HG02610 (cell line): ENCODE measurements around the gene PUS3.

Source experiments
- ATAC-seq: cut with Tn5 transposase; IDR thresholded peaks from one replicate; pipeline ENCODE4 v1.9.1; 2021; ENCODE audit warnings: mild to moderate bottlenecking, moderate library complexity; ENCODE audit not compliant: unreplicated experiment

PUS3 gene

DNA sequence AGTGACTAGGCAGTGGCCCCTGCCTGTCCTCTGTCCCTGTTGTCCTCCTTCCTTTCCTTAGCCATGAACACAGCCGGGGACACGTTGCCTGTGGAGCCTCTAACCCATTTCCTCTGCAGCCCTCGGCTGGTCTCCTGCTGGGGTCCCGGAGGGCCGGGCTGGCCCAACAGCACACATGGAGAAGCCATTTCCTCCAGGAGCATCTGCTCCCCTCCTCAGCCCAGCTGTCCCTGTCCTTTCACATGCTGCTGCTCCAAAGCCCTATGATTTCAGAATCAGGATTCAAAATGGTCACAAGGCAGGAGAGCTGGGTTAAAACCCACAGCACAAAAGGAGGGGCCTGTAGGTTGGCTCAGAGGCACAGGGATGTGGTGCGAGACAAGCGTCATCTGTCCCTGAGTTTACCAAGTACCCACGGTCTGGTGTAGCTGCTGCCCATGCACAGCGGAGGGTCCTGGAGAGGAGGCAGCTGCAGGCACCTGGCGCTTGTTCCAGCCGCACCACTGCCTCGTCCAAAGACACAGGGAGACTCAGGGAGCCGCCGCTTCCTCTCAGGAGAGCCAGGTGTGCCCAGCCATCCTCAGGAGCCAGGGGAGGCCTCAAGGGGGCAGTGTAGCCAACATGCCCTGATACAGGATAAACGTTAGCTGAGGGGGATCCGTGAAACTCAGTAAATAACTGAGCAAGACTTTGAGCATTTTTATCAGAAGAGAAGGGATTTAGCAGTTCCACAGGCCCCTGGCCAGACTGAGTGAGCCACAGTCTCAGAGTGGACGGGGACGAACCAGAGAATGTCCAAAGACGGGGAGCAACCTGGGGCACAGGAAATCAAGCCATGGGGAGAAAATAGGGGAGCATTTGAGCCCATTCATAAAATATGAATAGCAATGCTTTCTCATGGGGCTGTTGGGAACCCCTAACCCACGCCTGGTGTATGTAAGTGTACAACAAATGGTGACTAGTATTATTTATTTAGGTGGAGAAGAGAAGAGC, 38.9 kb upstream of the PUS3 start:
- ATAC-seq: no peak

DNA sequence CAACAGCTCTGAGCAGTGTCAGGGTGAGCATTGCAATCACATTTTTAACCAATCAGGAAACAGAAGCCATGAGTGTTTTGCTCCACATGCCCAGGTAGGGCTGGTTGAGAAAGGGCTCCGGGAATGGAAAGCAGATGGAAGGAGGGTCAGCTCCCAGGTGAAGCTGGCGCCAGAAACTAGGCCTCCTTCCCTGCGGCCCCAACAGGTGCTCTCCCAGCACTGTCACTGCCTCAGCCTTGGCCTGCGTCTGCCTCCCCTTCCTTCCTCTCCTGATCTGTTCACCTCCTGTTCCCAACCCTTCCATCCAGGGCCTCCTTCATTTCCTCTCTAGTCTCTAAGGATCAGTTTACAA, 38.2 kb upstream of the PUS3 start:
- no peak for ATAC-seq

DNA sequence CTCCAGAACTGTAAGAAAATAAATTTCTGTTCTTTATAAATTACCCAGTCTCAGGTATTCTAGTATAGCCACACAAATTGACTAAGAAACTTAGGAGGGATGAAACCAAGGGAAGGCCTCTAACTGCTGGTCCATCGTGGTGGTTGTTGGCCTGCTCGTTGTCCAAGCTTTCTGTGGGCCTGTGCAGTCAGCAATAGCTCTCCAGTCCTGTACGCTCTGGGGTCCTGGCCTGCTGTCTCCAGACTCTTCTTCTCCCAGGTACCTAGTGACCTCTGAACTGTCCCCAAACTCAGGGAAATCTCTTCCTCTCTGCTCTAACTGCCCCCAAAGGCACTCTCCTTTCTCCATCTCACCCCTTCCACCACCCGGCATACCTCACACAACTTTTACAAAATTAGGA, 37.1 kb upstream of the PUS3 start:
- no peak for ATAC-seq

GRCh38 chr11:125939081-125939521, 36.1 kb upstream of the PUS3 start:
- no peak for ATAC-seq

GRCh38 chr11:125938418-125938817, 35.4 kb upstream of the PUS3 start:
- ATAC-seq: no peak

DNA sequence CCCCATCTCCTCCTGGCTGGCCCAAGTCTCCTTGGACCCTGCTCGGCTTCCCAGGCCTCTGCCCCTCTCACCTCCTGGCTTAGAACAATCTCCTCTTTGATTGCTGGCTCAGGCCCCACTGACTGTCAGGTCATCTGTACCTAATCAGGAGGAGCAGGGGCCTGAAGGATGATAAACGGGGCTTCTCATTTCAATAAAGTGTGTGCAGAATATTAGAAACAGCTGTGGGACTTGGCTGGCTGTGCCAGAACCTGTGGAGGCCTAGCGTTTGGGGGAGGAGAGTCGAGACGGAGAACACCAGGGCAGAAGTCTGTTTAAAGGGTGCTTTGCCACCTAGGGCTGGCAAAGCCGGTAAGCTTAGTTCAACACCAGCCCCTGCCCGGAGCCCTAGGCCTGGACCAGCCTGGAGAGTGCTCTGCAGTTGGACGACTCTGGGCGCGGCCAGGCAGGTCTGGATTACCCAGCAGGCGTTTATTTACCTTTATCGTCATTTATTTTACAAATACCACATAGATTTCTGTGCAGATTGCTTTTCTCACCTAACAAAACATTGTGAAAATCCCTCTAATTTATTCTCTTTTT, 32.7 kb upstream of the PUS3 start:
- ATAC-seq: no peak

DNA sequence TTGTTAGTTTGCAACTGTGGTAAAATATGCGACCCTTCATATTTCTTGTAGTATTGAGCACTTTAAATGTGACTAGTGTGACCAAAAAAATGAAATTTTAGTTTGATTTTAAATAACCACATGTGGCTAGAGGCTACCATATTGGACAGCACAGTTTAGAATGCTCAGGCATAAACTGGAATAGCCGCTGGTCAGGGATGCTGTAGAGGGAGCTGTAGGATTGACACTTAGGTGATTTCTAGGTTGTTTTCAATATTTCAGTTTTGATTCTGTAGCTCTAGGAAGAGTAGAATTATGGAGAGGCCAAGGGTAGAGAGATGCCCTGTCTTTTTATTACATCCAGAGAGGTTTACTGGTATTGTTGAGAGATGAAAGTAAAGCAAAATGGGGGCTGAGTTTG, 32.0 kb upstream of the PUS3 start:
- ATAC-seq: no peak

GRCh38 chr11:125934473-125934872, 31.5 kb upstream of the PUS3 start:
- ATAC-seq: no peak

DNA sequence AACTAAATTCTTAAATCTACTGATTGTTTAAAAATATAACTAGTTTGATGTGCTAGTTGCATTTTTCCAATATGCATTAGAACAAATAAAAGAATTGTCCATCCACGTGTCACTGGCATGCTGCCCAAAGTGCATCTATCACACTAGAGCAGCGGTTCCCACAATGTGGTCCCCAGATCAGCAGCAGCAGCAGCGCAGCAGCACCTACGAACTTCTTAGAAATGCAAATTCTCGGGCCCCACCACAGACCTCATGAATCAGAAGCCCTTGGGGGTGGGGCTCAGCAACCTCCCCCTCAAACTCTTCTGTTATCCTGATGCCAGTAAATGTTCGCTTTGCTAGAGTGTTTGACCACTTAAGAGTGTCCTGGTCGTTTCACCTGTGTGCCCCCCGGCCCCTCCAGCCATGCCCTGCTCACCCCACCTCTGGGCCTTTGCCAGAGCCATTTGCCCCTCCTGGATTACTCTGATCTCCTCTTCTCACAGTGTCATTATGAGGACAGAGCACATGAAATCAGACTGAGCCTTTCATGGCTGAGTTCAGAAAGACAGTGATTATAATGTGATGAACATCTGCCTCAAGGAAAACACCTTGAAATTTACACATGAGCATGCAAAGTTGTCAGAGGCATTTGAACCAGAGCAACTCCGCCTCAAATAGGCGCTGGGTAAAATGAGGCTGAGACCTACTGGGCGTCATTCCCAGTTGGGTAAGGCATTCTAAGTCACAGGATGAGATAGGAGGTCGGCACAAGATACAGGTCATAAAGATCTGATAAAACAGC, 30.2 kb upstream of the PUS3 start:
- ATAC-seq: no peak

DNA sequence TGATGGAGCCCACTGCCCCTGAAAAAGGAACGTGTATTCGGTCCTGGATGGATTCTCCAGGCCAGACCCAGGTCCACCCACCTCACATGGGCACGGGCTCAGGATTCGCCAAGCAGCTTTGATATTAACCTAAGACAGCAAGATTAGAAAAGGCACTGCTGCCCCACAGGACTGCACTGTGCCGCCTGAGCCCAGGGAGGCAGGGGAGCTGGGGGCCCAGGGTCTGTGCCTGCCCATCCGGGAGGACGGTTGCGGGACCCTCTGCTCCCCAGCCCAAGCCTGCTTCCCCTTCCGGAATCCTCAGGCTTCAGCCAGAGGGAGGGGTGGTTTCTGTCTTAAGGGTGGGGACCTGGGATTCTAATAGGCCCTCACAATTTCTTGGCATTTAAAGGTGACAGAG, 29.3 kb upstream of the PUS3 start:
- no peak for ATAC-seq

DNA sequence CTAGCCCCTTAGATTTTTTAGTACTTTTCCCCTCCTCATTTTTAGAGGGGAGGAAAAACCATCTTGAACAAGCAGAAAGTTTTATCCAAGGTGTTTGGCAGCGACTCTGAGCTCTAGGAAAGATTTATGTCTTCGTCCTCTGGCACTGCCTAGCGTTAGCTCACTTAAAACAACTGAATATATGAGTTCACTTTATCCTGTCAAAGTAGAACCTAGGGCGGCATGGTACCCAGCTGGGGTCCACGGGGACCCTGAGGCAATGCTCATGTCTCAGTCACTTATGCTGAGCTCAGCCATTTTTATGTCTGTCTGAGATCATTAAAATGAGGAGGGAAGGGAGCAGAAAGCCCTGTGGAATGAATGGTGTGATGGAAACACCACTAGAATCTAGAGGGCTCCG, 28.7 kb upstream of the PUS3 start:
- ATAC-seq: no peak

DNA sequence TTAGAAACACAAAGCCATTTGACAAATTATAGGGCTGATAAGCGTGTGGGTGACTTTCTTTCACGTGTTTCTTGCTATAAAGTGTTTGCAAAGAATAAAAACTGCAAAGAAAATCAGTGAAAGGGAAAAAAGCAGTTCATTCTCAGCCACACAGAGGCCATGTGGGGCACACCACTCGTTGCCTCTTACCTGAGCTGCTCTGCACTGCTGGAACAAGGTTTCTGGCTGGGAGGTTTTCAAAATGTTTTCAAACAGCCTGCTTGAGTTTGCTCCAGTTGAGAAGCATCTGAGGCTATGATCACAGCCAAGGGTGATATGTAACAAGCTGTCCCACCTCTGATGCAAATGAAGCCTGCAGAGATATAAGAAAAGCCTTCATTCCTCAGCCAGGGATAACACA, 28.1 kb upstream of the PUS3 start:
- no peak for ATAC-seq

- no peak for ATAC-seq
Measured at GRCh38 chr11:125930076-125930450, 27.1 kb upstream of the PUS3 start.

DNA sequence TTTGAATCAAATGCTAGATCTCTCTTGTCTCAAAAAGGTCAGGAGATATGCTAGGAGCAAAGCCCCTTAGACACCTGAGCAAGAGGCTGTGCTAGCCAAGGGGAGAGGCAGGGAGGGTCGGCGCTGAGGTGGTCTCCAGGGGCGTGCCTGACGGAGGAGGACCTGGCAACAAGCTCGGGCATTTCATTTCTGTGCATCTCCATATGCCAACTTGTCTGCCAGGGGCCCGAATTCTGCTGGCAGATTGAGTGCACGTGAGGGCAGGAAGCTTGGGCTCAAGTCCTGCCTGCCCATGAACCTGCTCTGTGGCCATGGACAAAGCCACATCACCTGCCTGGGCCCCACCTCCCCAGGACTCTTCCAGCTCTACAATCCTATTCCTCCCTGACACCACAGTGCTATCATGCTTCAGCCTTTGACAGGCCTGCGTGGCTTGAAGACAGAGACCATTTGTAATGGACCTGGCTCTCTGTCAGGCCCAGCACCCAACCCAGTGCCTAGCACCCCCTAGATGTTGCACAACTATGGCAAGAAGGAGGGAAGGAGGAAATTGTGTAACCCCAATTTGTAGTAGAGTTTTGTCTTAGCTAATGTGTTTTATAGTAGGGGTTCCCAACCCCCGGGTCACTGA, 26.6 kb upstream of the PUS3 start:
- ATAC-seq: no peak

GRCh38 chr11:125926682-125927081, 23.7 kb upstream of the PUS3 start:
- ATAC-seq: no peak

DNA sequence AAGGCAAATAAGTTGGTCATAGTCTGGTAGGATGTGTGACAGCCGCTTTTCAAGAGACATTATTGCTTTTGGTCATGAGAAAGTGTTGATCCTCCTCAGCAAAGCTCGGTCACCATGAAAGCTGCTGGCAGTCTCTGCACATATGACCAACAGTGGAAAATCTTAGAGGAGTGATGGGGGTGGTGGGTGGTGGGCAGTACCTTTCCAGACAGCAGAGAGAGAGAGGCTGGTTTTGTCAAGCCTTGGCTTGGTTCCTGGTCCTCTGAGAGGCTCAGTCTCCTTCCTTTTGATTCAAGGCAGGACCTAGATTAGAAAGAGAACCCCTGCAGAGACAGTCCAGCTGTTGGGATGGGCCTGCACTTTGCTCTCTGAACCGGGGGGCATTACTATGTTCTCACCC, 22.8 kb upstream of the PUS3 start:
- no peak for ATAC-seq

DNA sequence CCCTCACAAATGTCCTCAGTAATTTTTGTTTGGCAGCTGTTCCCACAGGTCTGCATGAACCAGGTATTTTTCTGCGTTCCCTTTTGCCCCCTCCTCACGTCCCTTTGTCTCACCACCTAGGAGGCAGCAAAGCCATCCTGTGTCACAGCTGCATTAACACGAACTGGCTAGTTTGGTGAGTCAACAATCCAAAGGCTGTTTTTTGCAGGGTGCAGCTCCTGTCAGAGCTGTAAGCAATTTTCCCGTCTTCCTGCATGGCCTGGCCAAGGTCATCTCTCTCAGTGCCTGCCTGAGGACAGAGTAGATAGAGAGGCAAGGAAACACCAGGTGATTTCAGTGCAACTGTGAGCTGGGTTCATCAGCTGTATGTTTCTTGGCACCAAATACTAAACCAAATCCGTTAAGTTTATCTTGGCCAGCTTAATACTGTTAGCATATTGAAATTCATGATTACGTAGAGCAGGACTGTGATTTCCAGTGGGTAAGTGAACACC, 22.3 kb upstream of the PUS3 start:
- ATAC-seq: no peak

- no peak for ATAC-seq
Measured at GRCh38 chr11:125924384-125925007, 21.5 kb upstream of the PUS3 start.

GRCh38 chr11:125923633-125924032, 20.6 kb upstream of the PUS3 start:
- no peak for ATAC-seq

DNA sequence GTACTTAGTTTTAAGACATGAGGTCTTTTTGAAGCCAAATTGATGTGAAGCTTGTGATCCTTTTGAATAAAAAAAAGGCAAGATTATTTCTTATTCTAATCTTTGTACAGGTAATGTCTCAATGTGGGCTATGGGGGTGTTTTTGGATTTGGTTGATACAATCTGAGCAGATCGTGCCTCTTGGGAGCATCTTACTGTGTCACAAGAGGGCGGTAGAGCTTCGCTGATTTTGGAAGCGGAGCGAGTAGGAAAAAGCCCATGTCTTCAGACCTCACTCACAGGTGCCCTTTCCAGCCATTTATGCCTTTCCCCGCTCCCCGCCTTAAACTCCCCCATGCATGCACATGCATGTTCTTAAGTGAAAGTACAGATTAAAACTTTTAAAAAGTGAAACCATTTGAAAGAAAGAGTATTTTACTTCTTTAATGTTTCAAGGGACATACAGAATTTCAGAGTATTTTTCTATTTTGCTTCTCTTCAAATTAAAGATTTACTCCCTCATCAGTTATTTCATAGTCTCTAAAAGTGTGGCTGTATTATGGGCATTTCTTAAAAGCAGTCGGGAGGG, 20.1 kb upstream of the PUS3 start:
- ATAC-seq: peak; percentile 64
